ENCODE data around the gene LRRC75A.

DNA sequence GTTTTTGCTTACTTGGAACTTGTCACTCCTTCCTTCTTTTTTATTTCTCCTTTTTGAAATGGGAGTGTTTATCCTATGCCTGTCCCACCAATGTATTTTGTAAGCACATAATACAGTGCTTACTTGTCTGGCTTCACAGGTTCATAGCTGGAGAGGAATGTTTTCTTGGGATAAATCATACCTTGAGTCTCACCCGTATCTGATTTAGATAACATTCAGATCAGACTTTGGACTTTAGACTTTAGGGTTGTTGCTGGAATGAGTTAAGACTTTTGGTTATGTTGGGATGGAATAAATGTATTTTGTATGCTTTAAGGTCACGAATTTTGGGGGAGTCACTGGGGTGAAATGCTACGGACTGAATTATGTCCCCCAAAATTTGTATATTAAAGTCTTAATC lies 13.0 kb upstream of the LRRC75A start:
- TF ChIP-seq, protein P1, sequence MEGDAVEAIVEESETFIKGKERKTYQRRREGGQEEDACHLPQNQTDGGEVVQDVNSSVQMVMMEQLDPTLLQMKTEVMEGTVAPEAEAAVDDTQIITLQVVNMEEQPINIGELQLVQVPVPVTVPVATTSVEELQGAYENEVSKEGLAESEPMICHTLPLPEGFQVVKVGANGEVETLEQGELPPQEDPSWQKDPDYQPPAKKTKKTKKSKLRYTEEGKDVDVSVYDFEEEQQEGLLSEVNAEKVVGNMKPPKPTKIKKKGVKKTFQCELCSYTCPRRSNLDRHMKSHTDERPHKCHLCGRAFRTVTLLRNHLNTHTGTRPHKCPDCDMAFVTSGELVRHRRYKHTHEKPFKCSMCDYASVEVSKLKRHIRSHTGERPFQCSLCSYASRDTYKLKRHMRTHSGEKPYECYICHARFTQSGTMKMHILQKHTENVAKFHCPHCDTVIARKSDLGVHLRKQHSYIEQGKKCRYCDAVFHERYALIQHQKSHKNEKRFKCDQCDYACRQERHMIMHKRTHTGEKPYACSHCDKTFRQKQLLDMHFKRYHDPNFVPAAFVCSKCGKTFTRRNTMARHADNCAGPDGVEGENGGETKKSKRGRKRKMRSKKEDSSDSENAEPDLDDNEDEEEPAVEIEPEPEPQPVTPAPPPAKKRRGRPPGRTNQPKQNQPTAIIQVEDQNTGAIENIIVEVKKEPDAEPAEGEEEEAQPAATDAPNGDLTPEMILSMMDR (IDR thresholded peaks at IDR 0.05; ENCODE audit: low read depth, low read length) = no peak
- TF ChIP-seq MYC (IDR thresholded peaks at IDR 0.05; ENCODE audit: low read depth, low read length) = no peak
